SJCRH30 (cell line): ENCODE results near the gene SCLT1. TPM values are rescaled to one million over a fixed set of nuclear protein-coding genes. Genes with fewer than 3 reads are reported as not detected.

ENCODE experiments used
- DNase-seq, 2 experiments: peaks; one replicate each; pipeline ENCODE4 v3.0.0-alpha.2; 2015 to 2020
- H3K27ac ChIP-seq: fragments of 250-450 bp; sonication (Bioruptor Pico); 2 replicates; pipeline ENCODE4 v1.5.1; 2020; ENCODE audit warnings: mild to moderate bottlenecking, moderate library complexity
- H3K27me3 ChIP-seq: fragments of 250-450 bp; sonication (Bioruptor Pico); 2 replicates; pipeline ENCODE4 v1.5.1; 2020; ENCODE audit warnings: mild to moderate bottlenecking, moderate library complexity
- H3K36me3 ChIP-seq: fragments of 250-450 bp; sonication (Bioruptor Pico); 2 replicates; pipeline ENCODE4 v1.5.1; 2020; ENCODE audit warnings: mild to moderate bottlenecking, moderate library complexity
- H3K4me1 ChIP-seq: fragments of 250-450 bp; sonication (Bioruptor Pico); 2 replicates; pipeline ENCODE4 v1.5.1; 2020; ENCODE audit warnings: mild to moderate bottlenecking, moderate library complexity
- H3K4me3 ChIP-seq: fragments of 250-450 bp; sonication (Bioruptor Pico); 2 replicates; pipeline ENCODE4 v1.5.1; 2020; ENCODE audit warnings: mild to moderate bottlenecking, moderate library complexity
- H3K9me3 ChIP-seq: fragments of 250-450 bp; sonication (Bioruptor Pico); replicated peaks from 2 replicates; pipeline ENCODE4 v1.5.1; 2020; ENCODE audit warnings: mild to moderate bottlenecking, moderate library complexity
- total RNA-seq: library from RNA; depleted of rRNA; stranded (reverse); fragments of >200 nt; shearing (Covaris generic); gene quantifications from 2 replicates; pipeline ENCODE4 v1.2.3, GENCODE V29; 2014

The SCLT1 gene
- total RNA-seq, 1 experiment from 2014 or later = 23.2 TPM

DNA sequence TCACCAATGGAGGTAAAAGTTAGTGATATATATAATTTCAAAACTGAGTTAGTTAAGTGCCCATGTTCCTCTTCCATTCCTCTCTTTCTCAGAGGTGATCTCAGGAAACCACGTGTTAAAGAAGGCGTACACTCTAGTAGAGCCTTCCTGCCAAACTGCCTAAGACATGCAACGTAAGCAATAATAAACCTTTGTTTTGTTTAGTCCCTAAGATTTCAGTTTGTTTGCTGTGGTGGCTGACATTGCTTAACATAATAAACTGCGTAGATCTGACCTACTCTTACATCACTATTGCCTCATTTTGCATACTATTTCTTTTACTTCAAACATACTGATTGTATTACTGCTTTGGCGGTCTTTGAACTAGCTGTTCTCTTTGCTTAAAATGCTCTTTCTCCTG lies 184.6 kb downstream of the SCLT1 start:
- H3K9me3 ChIP-seq = no peaks in the 10 kb centered on the region
- H3K27ac ChIP-seq = no peak overlapping the region
- no peak overlapping the region for H3K4me3 ChIP-seq
- no peaks in the 10 kb centered on the region for H3K27me3 ChIP-seq
- H3K36me3 ChIP-seq = no peaks in the 10 kb centered on the region
- no peaks in the 10 kb centered on the region for H3K4me1 ChIP-seq
- no peak for DNase-seq

DNA sequence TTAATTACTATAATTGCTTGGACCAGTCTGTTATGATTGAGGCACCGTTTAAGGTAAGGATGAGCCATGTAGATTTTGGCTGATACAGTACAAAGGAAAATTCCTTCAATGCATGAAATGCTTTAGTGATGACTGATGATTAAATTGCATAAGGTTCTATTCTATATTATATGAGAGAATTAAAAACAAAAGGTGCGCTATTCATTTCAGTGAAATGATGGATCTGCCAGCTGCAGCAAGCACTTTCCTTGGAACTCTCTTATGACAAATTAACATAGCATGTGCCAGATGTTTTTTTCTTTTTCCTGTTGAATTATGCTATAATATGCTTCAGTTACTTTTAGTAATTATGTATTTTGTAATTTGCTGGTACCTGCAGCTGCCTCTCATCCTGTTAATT lies 185.4 kb downstream of the SCLT1 start:
- DNase-seq = no peak
- Histone ChIP-seq H3K27ac (no peak overlapping the region), H3K27me3 (no peaks in the 10 kb centered on the region)

DNA sequence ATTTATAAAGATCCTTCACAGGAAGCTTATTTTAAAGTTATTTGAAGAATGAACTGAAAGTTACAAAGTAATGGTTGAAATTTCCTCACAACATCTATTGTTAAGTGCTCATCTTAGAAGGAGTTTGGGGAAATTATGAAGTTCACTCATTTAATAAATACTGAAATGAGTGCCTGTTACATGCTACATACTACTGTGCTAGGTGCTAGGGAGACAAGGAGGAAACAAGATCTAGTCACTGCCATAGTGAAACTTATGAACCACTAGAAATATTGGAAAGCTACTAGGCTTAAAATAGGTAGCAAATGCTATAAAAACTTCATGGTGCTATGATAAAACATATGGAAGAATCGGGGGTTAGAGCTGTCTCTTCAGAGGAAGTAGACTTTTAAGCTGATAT lies 186.8 kb downstream of the SCLT1 start:
- H3K4me1 ChIP-seq = no peaks in the 10 kb centered on the region
- H3K4me3 ChIP-seq = no peak overlapping the region
- no peak overlapping the region for H3K27ac ChIP-seq
- no peaks in the 10 kb centered on the region for H3K9me3 ChIP-seq
- no peaks in the 10 kb centered on the region for H3K27me3 ChIP-seq
- no peaks in the 10 kb centered on the region for H3K36me3 ChIP-seq
- no peak for DNase-seq

More for the DNA sequence above, 185.4 kb downstream of the SCLT1 start:
- H3K36me3 ChIP-seq = no peaks in the 10 kb centered on the region
- H3K9me3 ChIP-seq = no peaks in the 10 kb centered on the region
- no peak overlapping the region for H3K4me3 ChIP-seq
- H3K4me1 ChIP-seq = no peaks in the 10 kb centered on the region

DNA sequence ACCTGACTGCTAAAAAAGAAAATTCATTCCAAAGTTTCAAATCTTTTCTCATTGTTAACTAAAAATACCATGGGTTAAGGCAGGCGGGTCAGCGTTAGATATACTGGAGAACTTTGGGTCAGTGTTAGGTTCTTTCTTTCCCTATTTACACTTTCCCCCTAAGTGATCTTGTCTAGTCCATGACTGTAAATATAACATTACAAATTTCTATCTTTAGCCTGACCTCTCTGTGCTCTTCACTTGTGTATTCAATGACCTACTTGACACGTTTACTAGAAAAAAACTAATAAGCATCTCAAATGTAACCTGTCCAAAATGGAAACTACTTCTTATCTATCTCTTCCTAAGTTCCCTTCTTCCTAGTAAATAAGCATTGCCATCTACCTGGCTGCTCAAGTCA lies 188.5 kb downstream of the SCLT1 start:
- no peak for DNase-seq
- Histone ChIP-seq H3K27ac (no peak overlapping the region), H3K36me3 (no peaks in the 10 kb centered on the region), H3K4me3 (no peak overlapping the region), H3K27me3 (no peaks in the 10 kb centered on the region), H3K4me1 (no peaks in the 10 kb centered on the region), H3K9me3 (no peaks in the 10 kb centered on the region)

DNA sequence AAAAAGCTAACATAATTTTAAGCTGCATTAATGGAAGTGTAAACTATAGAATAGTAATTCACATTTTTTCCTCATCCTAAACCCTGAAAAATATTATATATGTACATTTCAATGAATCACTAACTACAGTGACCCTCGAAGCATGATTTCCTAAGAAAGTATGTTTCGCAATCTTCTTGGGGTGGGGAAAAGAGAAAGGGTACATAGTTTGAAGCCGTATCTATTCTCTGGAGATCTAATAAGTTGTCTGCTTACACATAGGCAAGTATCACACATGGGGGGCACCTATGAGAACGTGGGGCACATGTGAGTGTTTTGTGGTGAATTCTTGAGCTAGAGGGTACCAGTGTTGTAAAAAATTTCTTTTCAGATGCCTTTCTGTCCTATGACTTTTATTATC lies 212.7 kb downstream of the SCLT1 start:
- Histone ChIP-seq H3K9me3 (no peaks in the 10 kb centered on the region), H3K4me1 (no peaks in the 10 kb centered on the region), H3K36me3 (no peaks in the 10 kb centered on the region; the same call in 1 of the 2 replicates), H3K27ac (no peak overlapping the region), H3K27me3 (no peaks in the 10 kb centered on the region), H3K4me3 (no peak overlapping the region)
- no peak for DNase-seq

DNA sequence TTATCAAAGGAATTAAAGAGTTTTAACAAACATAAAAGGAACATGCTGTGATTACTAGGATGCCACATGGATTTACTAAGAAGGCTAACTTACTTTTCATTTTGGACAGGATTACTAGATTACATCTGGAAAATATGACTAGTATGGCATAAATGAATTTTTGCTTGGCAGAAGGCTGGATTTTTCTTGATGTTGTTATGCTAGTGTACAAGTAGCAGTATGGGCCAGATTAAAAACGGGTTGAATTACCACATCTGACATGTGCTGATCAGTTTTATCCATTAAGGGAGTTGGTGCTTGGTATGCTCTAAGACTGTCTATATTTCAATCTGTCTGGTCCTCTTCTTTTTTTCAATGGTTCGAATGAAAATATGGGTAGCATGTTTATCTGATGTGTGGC lies 213.4 kb downstream of the SCLT1 start:
- Histone ChIP-seq H3K27ac (no peak overlapping the region), H3K27me3 (no peaks in the 10 kb centered on the region), H3K4me3 (no peak overlapping the region), H3K9me3 (no peaks in the 10 kb centered on the region), H3K36me3 (peaks cover 2% of the 10 kb centered on the region; the same call in 1 of the 2 replicates), H3K4me1 (no peaks in the 10 kb centered on the region)
- DNase-seq = no peak

DNA sequence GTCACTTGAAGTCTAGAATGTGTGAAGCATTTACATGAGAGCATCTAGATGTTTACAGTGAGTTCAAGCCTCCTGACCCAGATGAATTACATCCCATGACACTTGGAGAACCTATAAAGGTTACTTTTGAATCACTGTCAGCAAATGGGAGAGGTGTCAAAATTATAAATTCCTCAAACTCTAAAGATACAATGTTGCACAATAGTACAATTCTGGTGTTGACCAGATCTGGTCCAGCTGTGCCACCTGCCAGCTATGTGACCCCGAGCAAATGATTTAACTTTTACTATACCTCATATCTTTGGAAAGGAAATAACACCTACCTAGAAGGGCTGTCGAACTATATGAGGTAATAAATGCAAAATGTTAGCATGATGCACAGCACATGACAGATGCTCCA lies 214.1 kb downstream of the SCLT1 start:
- Histone ChIP-seq H3K36me3 (peaks cover 2% of the 10 kb centered on the region; the same call in 1 of the 2 replicates), H3K9me3 (no peaks in the 10 kb centered on the region), H3K4me3 (no peak overlapping the region), H3K27me3 (no peaks in the 10 kb centered on the region), H3K4me1 (no peaks in the 10 kb centered on the region), H3K27ac (no peak overlapping the region)
- no peak for DNase-seq

DNA sequence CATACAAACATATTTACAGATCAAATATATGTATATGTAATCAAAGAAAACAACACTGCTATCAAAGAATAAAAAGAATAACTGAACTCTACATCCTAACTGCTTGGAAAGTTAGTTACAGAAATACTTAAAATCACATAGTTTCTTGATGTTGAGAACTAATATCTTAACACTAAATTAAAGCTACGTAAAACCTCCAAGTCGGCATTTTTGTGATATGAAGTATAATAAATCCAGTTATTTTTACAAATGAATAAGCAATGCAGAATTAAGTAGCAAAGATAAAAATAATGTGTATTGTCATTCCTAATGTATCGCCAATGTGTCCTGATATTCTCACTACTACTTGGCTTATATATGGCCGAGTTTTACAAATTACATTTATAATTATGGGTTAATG lies 215.4 kb downstream of the SCLT1 start:
- peaks cover 2% of the 10 kb centered on the region; the same call in 1 of the 2 replicates for H3K36me3 ChIP-seq
- H3K4me1 ChIP-seq = no peaks in the 10 kb centered on the region
- H3K27ac ChIP-seq = no peak overlapping the region
- DNase-seq = no peak
- H3K27me3 ChIP-seq = no peaks in the 10 kb centered on the region
- H3K4me3 ChIP-seq = no peak overlapping the region
- H3K9me3 ChIP-seq = no peaks in the 10 kb centered on the region

DNA sequence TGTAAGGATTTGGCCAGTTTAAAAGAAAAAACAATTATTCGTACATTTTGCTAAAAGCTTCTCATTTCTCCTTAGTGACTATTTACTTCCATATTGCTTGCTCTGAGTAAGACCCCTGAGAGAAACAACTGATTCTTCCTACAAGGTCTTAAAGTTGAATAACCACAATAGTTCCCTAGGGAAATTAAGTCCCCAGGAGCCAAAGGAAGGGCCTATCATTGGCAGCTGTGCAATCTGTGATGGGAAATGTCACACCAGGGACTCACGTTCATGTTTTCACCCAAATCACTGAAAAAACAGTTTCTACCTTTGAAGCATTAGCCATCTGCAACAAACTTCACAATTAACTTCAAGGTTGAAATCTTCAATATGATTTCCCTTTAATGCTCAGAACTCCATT lies 217.1 kb downstream of the SCLT1 start:
- Histone ChIP-seq H3K27ac (no peak overlapping the region), H3K27me3 (no peaks in the 10 kb centered on the region), H3K4me1 (no peaks in the 10 kb centered on the region), H3K36me3 (peaks cover 18% of the 10 kb centered on the region; the same call in 1 of the 2 replicates), H3K9me3 (no peaks in the 10 kb centered on the region), H3K4me3 (no peak overlapping the region)
- DNase-seq = peak in 1 of 2 experiments; percentile 28

DNA sequence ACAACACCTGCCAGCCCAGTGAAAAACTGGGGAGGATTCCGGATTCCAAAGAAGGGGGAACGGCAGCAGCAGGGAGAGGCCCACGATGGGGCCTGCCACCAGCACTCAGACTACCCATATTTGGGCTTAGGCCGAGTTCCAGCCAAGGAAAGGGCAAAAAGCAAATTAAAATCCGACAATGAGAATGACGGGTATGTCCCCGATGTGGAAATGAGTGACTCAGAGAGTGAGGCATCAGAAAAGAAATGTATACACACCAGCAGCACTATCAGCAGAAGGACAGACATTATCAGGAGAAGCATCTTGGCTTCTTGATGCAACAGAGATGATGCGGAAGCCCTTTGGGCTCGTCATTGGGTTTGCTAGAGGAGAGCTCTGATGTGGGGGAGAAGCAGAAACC lies 221.4 kb downstream of the SCLT1 start:
- no peak overlapping the region for H3K27ac ChIP-seq

DNA sequence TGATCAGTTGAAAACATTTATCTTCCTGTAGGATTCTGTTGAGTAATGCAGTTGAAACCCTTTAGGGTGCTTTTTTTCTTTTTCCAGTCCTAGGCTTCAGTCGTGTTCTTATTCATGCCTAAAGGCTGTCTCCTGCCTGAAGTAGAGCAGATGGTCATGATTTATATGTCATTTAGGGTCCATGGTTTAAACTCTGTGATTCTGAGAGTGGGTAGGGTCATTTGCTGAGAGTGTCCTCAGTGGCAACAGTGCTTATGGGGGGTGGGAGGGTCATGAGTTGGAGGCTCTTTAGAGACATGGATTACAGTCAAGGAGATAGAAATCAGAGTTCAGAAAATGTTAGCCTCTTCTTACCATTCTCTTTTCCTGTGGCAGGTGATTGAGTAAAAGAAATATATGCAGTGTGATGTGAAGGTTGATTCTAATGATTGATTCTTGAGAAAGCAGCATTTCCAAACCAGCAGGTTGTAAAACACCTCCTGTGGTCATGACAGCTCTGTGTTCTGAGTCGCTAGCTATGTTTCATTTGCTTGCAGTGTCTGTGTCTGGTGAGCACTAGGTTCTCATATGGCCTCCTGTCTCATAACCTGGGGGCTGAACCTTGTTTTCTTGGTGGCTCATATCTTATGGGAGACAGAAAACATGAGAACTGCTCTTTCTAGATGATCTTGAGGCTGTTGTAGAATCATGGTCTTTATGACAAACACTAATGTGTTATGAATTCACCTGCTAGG lies 223.4 kb downstream of the SCLT1 start:
- no peaks in the 10 kb centered on the region for H3K27me3 ChIP-seq
- peaks cover 48% of the 10 kb centered on the region for H3K36me3 ChIP-seq
- no peak overlapping the region for H3K4me3 ChIP-seq
- H3K27ac ChIP-seq = no peak overlapping the region
- no peak for DNase-seq
- no peaks in the 10 kb centered on the region for H3K9me3 ChIP-seq
- H3K4me1 ChIP-seq = no peaks in the 10 kb centered on the region

More for the DNA sequence above, 221.4 kb downstream of the SCLT1 start:
- H3K27me3 ChIP-seq = no peaks in the 10 kb centered on the region
- H3K4me3 ChIP-seq = no peak overlapping the region
- H3K9me3 ChIP-seq = no peaks in the 10 kb centered on the region
- no peak for DNase-seq
- H3K36me3 ChIP-seq = peaks cover 40% of the 10 kb centered on the region
- H3K4me1 ChIP-seq = no peaks in the 10 kb centered on the region

DNA sequence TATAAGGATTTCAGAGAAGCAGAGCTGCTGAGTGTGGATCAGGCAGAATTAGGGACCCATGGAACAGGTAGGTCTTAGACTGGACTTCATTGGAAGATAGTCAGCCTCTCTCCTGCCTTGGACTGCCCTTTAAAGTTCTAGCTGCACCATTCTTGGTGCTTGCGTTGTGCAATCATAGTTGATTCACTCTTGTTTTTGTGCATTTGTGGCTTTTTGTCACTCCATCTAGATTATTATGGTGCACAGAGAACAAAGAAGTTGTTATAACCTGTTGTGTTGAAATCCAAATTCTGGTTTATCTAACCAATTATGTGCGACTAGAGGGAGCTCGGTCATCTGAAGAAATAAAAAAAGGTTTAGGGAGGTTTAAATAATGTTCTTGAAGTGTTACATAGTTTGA lies 224.6 kb downstream of the SCLT1 start:
- H3K9me3 ChIP-seq = no peaks in the 10 kb centered on the region
- no peak overlapping the region for H3K4me3 ChIP-seq
- H3K4me1 ChIP-seq = no peaks in the 10 kb centered on the region
- no peak for DNase-seq
- no peak overlapping the region for H3K27ac ChIP-seq
- H3K36me3 ChIP-seq = peaks cover 48% of the 10 kb centered on the region
- no peaks in the 10 kb centered on the region for H3K27me3 ChIP-seq

DNA sequence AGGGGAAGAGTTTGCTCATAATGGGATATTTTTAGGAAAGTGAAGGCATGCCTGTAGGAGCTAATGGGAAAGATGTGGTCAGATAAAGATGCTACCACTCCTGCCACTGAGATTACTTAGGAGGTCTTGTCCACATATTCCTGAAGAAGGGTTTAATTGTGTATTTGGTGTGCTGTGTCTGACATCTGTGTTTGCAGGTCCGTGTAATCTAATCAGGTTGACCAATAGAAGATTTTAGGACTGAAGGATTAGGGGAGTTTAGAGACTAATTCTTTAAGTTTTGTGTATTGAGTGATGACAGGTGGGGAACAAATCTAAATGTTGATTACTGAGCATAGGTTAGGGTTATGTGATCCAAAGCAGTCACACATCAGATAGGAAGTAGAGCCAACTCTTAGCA lies 226.6 kb downstream of the SCLT1 start:
- Histone ChIP-seq H3K4me1 (no peaks in the 10 kb centered on the region), H3K4me3 (no peak overlapping the region), H3K27ac (no peak overlapping the region), H3K9me3 (no peaks in the 10 kb centered on the region), H3K27me3 (no peaks in the 10 kb centered on the region), H3K36me3 (peaks cover 48% of the 10 kb centered on the region)
- no peak for DNase-seq

DNA sequence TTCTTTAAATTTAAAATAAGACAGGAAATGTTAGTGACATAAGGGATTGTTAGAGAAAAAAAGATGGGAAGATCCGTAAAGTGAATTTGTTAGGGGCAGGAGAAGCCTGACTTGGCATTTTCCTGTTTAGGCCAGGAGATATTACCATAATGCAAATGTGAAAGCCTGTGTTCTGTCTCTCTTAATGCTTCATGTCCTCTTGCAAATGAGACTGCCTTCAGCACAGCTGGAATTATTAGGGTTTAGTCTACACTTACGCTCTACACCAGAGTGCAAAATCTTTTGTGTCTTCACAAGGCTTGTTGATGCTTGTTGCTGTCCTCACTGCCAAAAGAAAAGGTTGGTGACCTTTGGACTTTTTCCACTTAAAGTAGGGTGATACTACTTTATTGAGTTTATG lies 227.1 kb downstream of the SCLT1 start:
- no peak overlapping the region for H3K27ac ChIP-seq
- no peaks in the 10 kb centered on the region for H3K27me3 ChIP-seq
- no peak overlapping the region for H3K4me3 ChIP-seq
- no peaks in the 10 kb centered on the region for H3K9me3 ChIP-seq
- peaks cover 46% of the 10 kb centered on the region for H3K36me3 ChIP-seq
- no peaks in the 10 kb centered on the region for H3K4me1 ChIP-seq
- DNase-seq = no peak

DNA sequence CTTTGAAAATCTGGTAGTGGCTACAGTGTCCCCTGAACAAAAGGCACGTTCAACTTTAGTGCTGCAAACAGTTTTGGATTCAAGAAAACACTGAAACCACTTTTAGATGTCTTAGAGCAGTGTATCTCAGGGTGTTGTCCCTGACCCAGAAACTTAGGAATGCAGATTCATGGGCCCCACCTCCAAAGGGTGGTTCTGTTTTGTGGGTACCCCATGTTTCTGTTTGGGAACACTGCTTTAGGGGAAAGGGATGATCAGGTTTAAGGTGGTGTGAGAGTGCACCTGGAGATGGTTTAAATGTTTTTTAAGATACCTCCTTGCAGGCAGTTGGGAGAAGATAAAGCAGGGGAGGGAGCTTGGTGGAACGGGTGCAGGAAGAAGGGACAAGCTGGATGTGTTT lies 228.2 kb downstream of the SCLT1 start:
- DNase-seq = no peak
- H3K4me3 ChIP-seq = no peak overlapping the region
- H3K27ac ChIP-seq = no peak overlapping the region
- H3K4me1 ChIP-seq = no peaks in the 10 kb centered on the region
- H3K36me3 ChIP-seq = peaks cover 45% of the 10 kb centered on the region
- H3K9me3 ChIP-seq = no peaks in the 10 kb centered on the region
- H3K27me3 ChIP-seq = no peaks in the 10 kb centered on the region
